Glomerular endothelial cell (primary cell): Measurements from ENCODE around the gene AMFR. TPM values are rescaled to one million over a fixed set of nuclear protein-coding genes. Genes with fewer than 3 reads are reported as not detected.

ENCODE experiments used
- DNase-seq: peaks from one replicate; pipeline ENCODE4 v3.0.0-alpha.2; 2011; ENCODE audit warnings: low read depth, low spot score; ENCODE audit errors: extremely low read depth
- total RNA-seq: library from RNA; depleted of rRNA; stranded (reverse); fragments of >200 nt; gene quantifications from 2 replicates; pipeline ENCODE4 v1.2.3, GENCODE V29; 2015

Gene AMFR
- total RNA-seq, 1 donor from 2014 or later, result 113 TPM

GRCh38 chr16:56424791-56425438, 430 bp downstream of the AMFR start:
- DNase-seq, result no peak

- no peak for DNase-seq
These were observed 961 bp downstream of the AMFR start for GRCh38 chr16:56424404-56424764.

- no peak for DNase-seq
These were observed 1.6 kb downstream of the AMFR start for GRCh38 chr16:56423584-56424403.

- no peak for DNase-seq
These were observed 2.4 kb downstream of the AMFR start for GRCh38 chr16:56422896-56423441.

GRCh38 chr16:56421976-56422669, 3.2 kb downstream of the AMFR start:
- no peak for DNase-seq

- DNase-seq, result no peak
These were observed 4.0 kb downstream of the AMFR start for GRCh38 chr16:56421313-56421712.

GRCh38 chr16:56420613-56421012, 4.7 kb downstream of the AMFR start:
- DNase-seq, result no peak

GRCh38 chr16:56419740-56420548, 5.4 kb downstream of the AMFR start:
- no peak for DNase-seq

GRCh38 chr16:56417138-56417537, 8.2 kb downstream of the AMFR start:
- no peak for DNase-seq

GRCh38 chr16:56415875-56416274, 9.5 kb downstream of the AMFR start:
- DNase-seq, result no peak

- DNase-seq, result no peak
These were observed 11.0 kb downstream of the AMFR start for GRCh38 chr16:56414366-56414765.

GRCh38 chr16:56413381-56413780, 12.0 kb downstream of the AMFR start:
- no peak for DNase-seq

- no peak for DNase-seq
These were observed 13.7 kb downstream of the AMFR start for GRCh38 chr16:56411624-56412023.

- DNase-seq, result no peak
These were observed 14.2 kb downstream of the AMFR start for GRCh38 chr16:56411123-56411522.

- no peak for DNase-seq
These were observed 16.1 kb downstream of the AMFR start for GRCh38 chr16:56409195-56409594.

- no peak for DNase-seq
These were observed 16.8 kb downstream of the AMFR start for GRCh38 chr16:56408379-56409098.

- DNase-seq, result no peak
These were observed 19.2 kb downstream of the AMFR start for GRCh38 chr16:56405977-56406672.

- no peak for DNase-seq
These were observed 23.9 kb downstream of the AMFR start for GRCh38 chr16:56401482-56401881.

- DNase-seq, result no peak
These were observed 24.9 kb downstream of the AMFR start for GRCh38 chr16:56400458-56400857.
